Body of pancreas (tissue), 4 donors: ENCODE results near the gene RBM19. TPM values are rescaled to one million over a fixed set of nuclear protein-coding genes. Genes with fewer than 3 reads are reported as not detected.

ENCODE experiments used
- ATAC-seq: fragments of 150-250 bp; one replicate; pipeline ENCODE4 v1.9.1; 2016
- DNase-seq, 4 donors: peaks; one replicate each; pipeline ENCODE4 v3.0.0-alpha.2; 2019
- H3K27ac ChIP-seq, 4 donors: fragments of 200-600 bp; sonication (generic); 1 replicate in 3 of 4; 2 replicates in 1 of 4; pipeline versions ENCODE4 v1.5.1 to v1.6.1; 2016 to 2019; ENCODE audit warnings: mild to moderate bottlenecking in 1 of 4, mixed read lengths in 1 of 4, moderate library complexity in 1 of 4
- H3K27me3 ChIP-seq, 2 donors: fragments of 200-600 bp; sonication (generic); one replicate each; pipeline ENCODE4 v1.6.0; 2016; ENCODE audit warnings: mild to moderate bottlenecking in 1 of 2
- H3K36me3 ChIP-seq, 2 donors: fragments of 200-600 bp; sonication (generic); replicated peaks in 1 of 2; 2 replicates each; pipeline ENCODE4 v1.5.1; 2016; ENCODE audit warnings: low read depth in 2 of 2; ENCODE audit not compliant: insufficient read depth in 1 of 2
- H3K4me1 ChIP-seq: fragments of 200-600 bp; sonication (generic); one replicate; pipeline ENCODE4 v1.6.0; 2016
- H3K4me3 ChIP-seq, 2 donors: fragments of 200-600 bp; sonication (generic); 1 replicate in 1 of 2; 2 replicates in 1 of 2; pipeline ENCODE4 v1.5.1; 2016 to 2019
- H3K9me3 ChIP-seq, 3 donors: fragments of 200-600 bp; sonication (generic); 1 replicate in 2 of 3; 2 replicates in 1 of 3; pipeline ENCODE4 v1.5.1; 2016
- CTCF ChIP-seq, 7 experiments: fragments of 450-650 bp in 4 of 7; fragments of 200-600 bp in 3 of 7; sonication (generic) in 3 of 7; IDR thresholded peaks; one replicate each; pipeline ENCODE4 v1.5.1; 2016 to 2019; ENCODE audit warnings: antibody characterized with exemption in 7 of 7
- POLR2A ChIP-seq, 3 donors: fragments of 450-650 bp; IDR thresholded peaks; one replicate each; pipeline ENCODE4 v1.6.1; 2016; ENCODE audit warnings: antibody characterized with exemption in 3 of 3, mild to moderate bottlenecking in 2 of 3
- WGBS, 2 donors: methylation state at CpG; one replicate each; pipeline ENCODE4 v1.1.5; 2017; 5-methylcytosine and 5-hydroxymethylcytosine counted together
- intact Hi-C: fragments of 100-400 bp; cut with DNase I; formaldehyde crosslinking; loops from one replicate; pipeline ENCODE4 v1.15.1; 2023
- total RNA-seq, 2 donors: library from RNA; depleted of rRNA; stranded (reverse); fragments of >200 nt; gene quantifications; one replicate each; pipeline ENCODE4 v1.1.0, GENCODE V29; 2016

Gene RBM19
- total RNA-seq, 2 donors from 2014 or later: 18.4 to 36.3 TPM

DNA sequence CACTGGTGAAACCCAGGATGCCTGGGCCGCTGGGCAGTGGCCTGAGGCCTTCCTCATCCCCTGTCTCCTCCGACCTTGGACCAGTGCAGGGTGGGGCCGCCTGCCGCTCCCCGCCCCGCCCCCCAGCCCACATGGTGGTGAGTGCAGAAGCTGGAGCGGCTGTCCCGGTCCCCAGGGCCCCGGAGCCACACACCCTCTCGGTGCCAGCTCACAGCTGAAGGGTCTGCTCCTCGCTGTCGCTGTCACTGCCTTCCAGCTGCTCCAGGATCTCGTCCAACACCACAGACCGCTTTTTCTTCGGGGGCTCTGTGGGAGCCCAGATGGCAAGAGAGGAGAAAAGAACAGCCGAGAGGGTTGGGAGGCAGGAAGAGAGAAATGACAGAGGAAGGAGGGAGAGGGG, 143.1 kb downstream of the RBM19 start:
- H3K4me3 ChIP-seq: no peak overlapping the region
- no peak overlapping the region for H3K27ac ChIP-seq
- no peaks in the 10 kb centered on the region for H3K27me3 ChIP-seq
- WGBS, 2 donors: 73 to 83% methylated on average over 10 to 14 of the region's 16 CpGs
- H3K4me1 ChIP-seq: no peaks in the 10 kb centered on the region
- ATAC-seq (no peak), DNase-seq (no peak)
- intact Hi-C loops: no loop called here
- H3K9me3 ChIP-seq: no peaks in the 10 kb centered on the region
- no peaks in the 10 kb centered on the region for H3K36me3 ChIP-seq
- TF ChIP-seq CTCF (IDR thresholded peaks at IDR 0.05): no peak
- no peak for TF ChIP-seq POLR2A (IDR thresholded peaks at IDR 0.05)

DNA sequence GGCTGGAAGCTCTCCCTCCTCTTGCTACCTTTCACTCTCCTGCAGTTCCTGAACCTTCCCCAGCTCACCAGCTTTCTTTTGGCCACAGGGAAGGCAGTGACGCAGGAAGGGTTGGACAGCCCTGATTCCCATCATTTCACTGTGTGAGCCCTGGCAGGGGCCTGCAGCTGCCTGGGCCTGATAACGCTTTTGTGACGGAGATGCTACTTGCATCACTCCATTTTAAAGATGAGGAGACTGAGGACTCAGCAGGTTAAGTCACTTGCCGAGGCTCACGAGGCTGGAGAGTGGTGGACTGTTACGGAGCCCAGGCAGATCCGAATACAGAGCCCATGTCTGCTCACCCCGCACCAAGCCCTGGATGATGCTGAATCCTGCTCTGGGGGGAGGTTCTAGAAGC, 145.3 kb downstream of the RBM19 start:
- Histone ChIP-seq H3K4me3 (no peak overlapping the region), H3K27ac (no peak overlapping the region), H3K9me3 (no peaks in the 10 kb centered on the region), H3K36me3 (no peaks in the 10 kb centered on the region), H3K27me3 (no peaks in the 10 kb centered on the region), H3K4me1 (no peaks in the 10 kb centered on the region)
- DNase-seq: no peak
- intact Hi-C loops: no loop called here
- TF ChIP-seq POLR2A (IDR thresholded peaks at IDR 0.05): no peak
- TF ChIP-seq CTCF (IDR thresholded peaks at IDR 0.05): no peak
- WGBS, 2 donors: 90 to 94% methylated on average over 8 of the region's 8 CpGs
- no peak for ATAC-seq

- intact Hi-C loops: no loop called here
- no peaks in the 10 kb centered on the region for H3K27me3 ChIP-seq
- no peaks in the 10 kb centered on the region for H3K4me1 ChIP-seq
- H3K9me3 ChIP-seq: no peaks in the 10 kb centered on the region
- no peaks in the 10 kb centered on the region for H3K36me3 ChIP-seq
- ATAC-seq: no peak
- no peak for DNase-seq
- no peak overlapping the region for H3K4me3 ChIP-seq
- WGBS, 2 donors: 86 to 95% methylated on average over 15 of the region's 15 CpGs
- H3K27ac ChIP-seq: no peak overlapping the region
- TF ChIP-seq CTCF (IDR thresholded peaks at IDR 0.05) (no peak), POLR2A (IDR thresholded peaks at IDR 0.05) (no peak)
Measured at GRCh38 chr12:113820309-113820708, 145.8 kb downstream of the RBM19 start.

GRCh38 chr12:113819495-113819894, 146.6 kb downstream of the RBM19 start:
- TF ChIP-seq CTCF (IDR thresholded peaks at IDR 0.05) (no peak), POLR2A (IDR thresholded peaks at IDR 0.05) (no peak)
- Histone ChIP-seq H3K36me3 (no peaks in the 10 kb centered on the region), H3K4me1 (no peaks in the 10 kb centered on the region), H3K9me3 (no peaks in the 10 kb centered on the region), H3K27me3 (no peaks in the 10 kb centered on the region), H3K27ac (no peak overlapping the region), H3K4me3 (no peak overlapping the region)
- ATAC-seq (no peak), DNase-seq (no peak)
- intact Hi-C loops: no loop called here
- WGBS, 2 donors: 90 to 96% methylated on average over 10 of the region's 10 CpGs

DNA sequence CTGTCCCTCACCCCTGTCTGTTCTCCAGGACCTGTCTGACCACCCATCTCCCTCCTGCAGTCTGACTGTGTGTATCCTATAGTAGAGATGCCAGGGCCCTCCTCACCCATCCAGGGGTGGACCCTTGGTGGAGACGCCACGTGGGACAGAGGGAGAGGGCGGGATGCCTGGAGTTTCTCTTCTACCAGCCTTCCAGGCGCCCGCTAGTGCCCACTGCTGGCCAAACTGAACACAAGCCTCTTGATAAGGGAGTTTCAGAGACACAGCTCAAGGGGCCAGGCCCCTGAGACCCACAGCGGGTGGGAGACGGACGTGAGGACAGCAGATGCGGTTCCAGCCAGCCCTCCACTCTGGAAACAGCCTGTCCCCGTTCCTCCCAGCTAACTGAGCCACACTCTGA, 147.3 kb downstream of the RBM19 start:
- H3K4me3 ChIP-seq: no peak overlapping the region
- DNase-seq (no peak), ATAC-seq (no peak)
- H3K27me3 ChIP-seq: no peaks in the 10 kb centered on the region
- H3K4me1 ChIP-seq: no peaks in the 10 kb centered on the region
- H3K27ac ChIP-seq: no peak overlapping the region
- 79 to 92% methylated on average over 10 of the region's 10 CpGs for WGBS, 2 donors
- no peaks in the 10 kb centered on the region for H3K9me3 ChIP-seq
- TF ChIP-seq POLR2A (IDR thresholded peaks at IDR 0.05) (no peak), CTCF (IDR thresholded peaks at IDR 0.05) (no peak)
- no peaks in the 10 kb centered on the region for H3K36me3 ChIP-seq
- intact Hi-C loops: no loop called here
